NCI-H2107 treated with DMSO at 0.1 percent for 48 hours (cell line): Measurements from ENCODE around the gene INPP4B.

Source experiments
- DNase-seq: peaks from one replicate; lab custom pipeline; 2025; ENCODE audit not compliant: unreplicated experiment; lab: John Stamatoyannopoulos, UW

The INPP4B gene

GRCh38 chr4:142741995-142742394, 104.1 kb downstream of the INPP4B start:
- DNase-seq: no peak

GRCh38 chr4:142728233-142728632, 117.9 kb downstream of the INPP4B start:
- no peak for DNase-seq

- no peak for DNase-seq
Observed at GRCh38 chr4:142727149-142727548, 119.0 kb downstream of the INPP4B start.

GRCh38 chr4:142725886-142726285, 120.2 kb downstream of the INPP4B start:
- no peak for DNase-seq

GRCh38 chr4:142721187-142721586, 124.9 kb downstream of the INPP4B start:
- DNase-seq: no peak

GRCh38 chr4:142719854-142720541, 126.1 kb downstream of the INPP4B start:
- DNase-seq: peak; percentile 15

- no peak for DNase-seq
Observed at GRCh38 chr4:142718981-142719380, 127.1 kb downstream of the INPP4B start.

GRCh38 chr4:142715727-142716126, 130.4 kb downstream of the INPP4B start:
- DNase-seq: no peak

- DNase-seq: no peak
Observed at GRCh38 chr4:142713282-142714030, 132.6 kb downstream of the INPP4B start.

- DNase-seq: no peak
Observed at GRCh38 chr4:142708231-142708630, 137.9 kb downstream of the INPP4B start.

- no peak for DNase-seq
Observed at GRCh38 chr4:142707401-142707800, 138.7 kb downstream of the INPP4B start.

GRCh38 chr4:142706381-142706780, 139.7 kb downstream of the INPP4B start:
- DNase-seq: no peak

- DNase-seq: no peak
Observed at GRCh38 chr4:142705820-142706219, 140.3 kb downstream of the INPP4B start.

GRCh38 chr4:142703694-142704309, 142.3 kb downstream of the INPP4B start:
- no peak for DNase-seq

- DNase-seq: no peak
Observed at GRCh38 chr4:142701017-142701416, 145.1 kb downstream of the INPP4B start.

- no peak for DNase-seq
Observed at GRCh38 chr4:142700531-142700930, 145.6 kb downstream of the INPP4B start.

GRCh38 chr4:142698552-142698951, 147.5 kb downstream of the INPP4B start:
- no peak for DNase-seq

GRCh38 chr4:142697928-142698327, 148.2 kb downstream of the INPP4B start:
- DNase-seq: no peak

GRCh38 chr4:142697320-142697719, 148.8 kb downstream of the INPP4B start:
- DNase-seq: no peak

GRCh38 chr4:142696334-142697122, 149.6 kb downstream of the INPP4B start:
- DNase-seq: no peak

- DNase-seq: no peak
Observed at GRCh38 chr4:142690406-142691163, 155.5 kb downstream of the INPP4B start.
